HUES64 (cell line): ENCODE results near the gene COBL.
"Not testable (repeated sequence)": the region's sequence is repeated elsewhere in the genome, so short reads cannot be mapped to it uniquely, and the experiment has no call there.

Experiments used
- H3K27ac ChIP-seq: 2 replicates; pipeline ENCODE4 v1.7.0; 2013; ENCODE audit warnings: low read depth, low read length, inconsistent platforms
- H3K27me3 ChIP-seq: 2 replicates; pipeline ENCODE4 v1.6.1; 2013; ENCODE audit warnings: mild to moderate bottlenecking, low read length; ENCODE audit not compliant: insufficient read depth
- H3K36me3 ChIP-seq: 2 replicates; pipeline ENCODE4 v1.6.1; 2013; ENCODE audit warnings: mild to moderate bottlenecking, low read length; ENCODE audit not compliant: insufficient read depth
- H3K4me1 ChIP-seq: 2 replicates; pipeline ENCODE4 v1.6.1; 2013; ENCODE audit warnings: mild to moderate bottlenecking, low read length, moderate library complexity; ENCODE audit not compliant: insufficient read depth
- H3K4me3 ChIP-seq: 2 replicates; pipeline ENCODE4 v1.5.1; 2013; ENCODE audit warnings: mild to moderate bottlenecking, low read length, moderate library complexity
- H3K9ac ChIP-seq: 2 replicates; pipeline ENCODE4 v1.6.1; 2013; ENCODE audit warnings: mild to moderate bottlenecking, low read depth, low read length
- H3K9me3 ChIP-seq: 2 replicates; pipeline ENCODE4 v1.6.1; 2013; ENCODE audit warnings: low read depth, low read length; ENCODE audit not compliant: insufficient read depth
- WGBS: fragments of 150-250, 120-280 bp; methylation state at CpG from one replicate; pipeline ENCODE4 v1.1.7; 2013; ENCODE audit warnings: missing lambda C conversion rate; 5-methylcytosine and 5-hydroxymethylcytosine counted together

The COBL gene

DNA sequence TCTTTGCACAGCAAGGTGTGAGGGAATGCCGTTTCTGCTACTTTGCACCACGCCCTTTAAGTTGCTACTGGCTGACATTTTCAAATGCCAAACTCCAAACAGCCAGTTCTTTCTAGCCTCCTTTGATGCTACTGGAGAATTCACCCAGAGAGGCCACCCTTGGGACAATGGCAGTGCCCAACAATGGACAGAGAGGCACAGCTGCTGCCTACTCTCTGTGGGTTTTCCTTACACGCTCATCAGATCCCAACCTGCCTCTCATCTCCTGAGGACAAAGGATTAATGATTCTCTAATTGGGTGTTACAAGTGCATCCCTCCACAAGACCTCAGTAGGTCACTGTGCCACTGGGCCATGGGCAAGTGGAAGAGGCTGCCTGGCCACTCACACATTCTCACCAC, 105.8 kb downstream of the COBL start:
- Histone ChIP-seq H3K4me3 (no peak overlapping the region), H3K9me3 (peaks cover 7% of the 10 kb centered on the region; the same call in 1 of the 2 replicates), H3K27ac (no peak overlapping the region), H3K27me3 (no peaks in the 10 kb centered on the region), H3K36me3 (no peaks in the 10 kb centered on the region), H3K9ac (no peak overlapping the region), H3K4me1 (peaks cover 10% of the 10 kb centered on the region; the same call in 1 of the 2 replicates)
- WGBS, result 93% methylated on average over 3 of the region's 3 CpGs

DNA sequence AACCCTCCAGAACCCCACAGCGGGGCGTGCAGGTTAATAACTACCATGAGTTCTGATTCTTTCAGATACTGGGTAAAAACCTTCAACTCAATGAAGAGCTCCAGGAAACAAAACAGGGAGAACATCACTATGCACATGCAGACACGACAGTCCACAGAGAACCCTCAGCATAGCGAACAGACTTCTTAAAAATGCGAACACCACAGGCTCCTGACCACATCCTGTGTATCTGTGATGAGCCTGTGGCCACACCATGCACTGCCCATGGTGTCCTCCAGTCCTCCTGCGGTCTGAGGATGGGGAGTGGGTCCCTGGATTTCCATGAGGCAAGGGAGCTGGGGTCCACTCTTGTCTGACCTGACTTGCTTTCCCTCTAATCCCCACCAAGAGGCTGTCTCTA, 107.2 kb downstream of the COBL start:
- 93% methylated on average over 6 of the region's 6 CpGs for WGBS
- no peak overlapping the region for H3K4me3 ChIP-seq
- peaks cover 13% of the 10 kb centered on the region; the same call in 1 of the 2 replicates for H3K9me3 ChIP-seq
- no peaks in the 10 kb centered on the region for H3K27me3 ChIP-seq
- H3K4me1 ChIP-seq, result peaks cover 10% of the 10 kb centered on the region; the same call in 1 of the 2 replicates
- no peaks in the 10 kb centered on the region for H3K36me3 ChIP-seq
- no peak overlapping the region for H3K9ac ChIP-seq
- no peak overlapping the region for H3K27ac ChIP-seq

DNA sequence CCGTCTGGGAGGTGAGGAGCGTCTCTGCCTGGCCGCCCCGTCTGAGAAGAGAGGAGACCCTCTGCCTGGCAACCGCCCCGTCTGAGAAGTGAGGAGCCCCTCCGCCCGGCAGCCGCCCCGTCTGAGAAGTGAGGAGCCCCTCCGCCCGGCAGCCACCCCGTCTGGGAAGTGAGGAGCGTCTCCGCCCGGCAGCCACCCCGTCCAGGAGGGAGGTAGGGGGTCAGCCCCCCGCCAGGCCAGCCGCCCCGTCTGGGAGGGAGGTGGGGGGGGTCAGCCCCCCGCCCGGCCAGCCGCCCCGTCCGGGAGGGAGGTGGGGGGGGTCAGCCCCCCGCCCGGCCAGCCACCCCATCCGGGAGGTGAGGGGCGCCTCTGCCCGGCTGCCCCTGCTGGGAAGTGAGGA, 108.5 kb downstream of the COBL start:
- not testable (repeated sequence) for H3K36me3 ChIP-seq, H3K4me1 ChIP-seq, H3K9ac ChIP-seq, H3K4me3 ChIP-seq, H3K27me3 ChIP-seq, H3K27ac ChIP-seq
- peaks cover 16% of the 10 kb centered on the region; the same call in 1 of the 2 replicates for H3K9me3 ChIP-seq
- 97% methylated on average over 22 of the region's 30 CpGs for WGBS

DNA sequence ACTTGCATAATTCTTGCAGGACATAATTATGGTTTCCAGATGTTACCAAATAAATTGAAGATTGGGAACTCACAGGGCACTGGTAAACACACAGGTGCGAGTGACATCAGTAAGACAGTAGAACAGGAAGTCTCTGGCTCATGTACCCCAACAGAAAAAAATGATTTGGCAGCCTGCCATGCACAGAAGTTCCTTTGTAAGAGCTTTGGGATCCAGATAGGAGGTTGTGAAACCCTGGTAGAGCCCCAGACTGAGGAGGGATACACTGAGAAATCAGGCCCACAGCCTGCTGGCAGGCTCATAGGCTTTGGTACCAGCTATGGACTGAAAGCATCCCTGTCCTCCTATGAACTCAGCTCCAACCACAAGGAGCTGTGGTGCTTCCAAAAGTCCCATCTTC, 118.0 kb downstream of the COBL start:
- Histone ChIP-seq H3K27ac (no peak overlapping the region), H3K4me3 (no peak overlapping the region), H3K9me3 (peaks cover 3% of the 10 kb centered on the region; the same call in 1 of the 2 replicates), H3K27me3 (no peaks in the 10 kb centered on the region), H3K4me1 (no peaks in the 10 kb centered on the region), H3K36me3 (no peaks in the 10 kb centered on the region), H3K9ac (no peak overlapping the region)
- WGBS, result 92% methylated on average over 1 of the region's 1 CpG

DNA sequence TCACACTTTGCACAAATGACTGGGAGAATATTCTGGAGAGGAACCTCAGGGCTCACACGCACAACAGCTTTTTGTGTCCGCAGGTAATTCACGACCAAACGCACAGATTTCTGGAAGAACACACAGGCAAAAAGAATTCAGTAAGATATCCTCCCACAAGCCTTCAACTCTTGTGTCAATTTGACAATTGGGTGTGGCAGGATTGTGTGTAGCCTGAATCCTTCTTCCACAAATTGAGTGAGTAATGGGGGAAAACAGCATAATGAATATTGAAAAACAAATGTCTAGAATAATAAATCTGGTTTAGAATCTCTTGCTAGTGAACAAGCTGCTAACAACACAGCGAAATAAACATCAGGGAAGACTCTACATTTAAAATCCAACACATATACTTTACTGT, 125.6 kb downstream of the COBL start:
- Histone ChIP-seq H3K4me3 (no peak overlapping the region), H3K9me3 (no peaks in the 10 kb centered on the region), H3K27ac (no peak overlapping the region), H3K4me1 (no peaks in the 10 kb centered on the region), H3K36me3 (peaks cover 21% of the 10 kb centered on the region; the same call in 1 of the 2 replicates), H3K27me3 (no peaks in the 10 kb centered on the region), H3K9ac (no peak overlapping the region)
- 95% methylated on average over 5 of the region's 5 CpGs for WGBS

DNA sequence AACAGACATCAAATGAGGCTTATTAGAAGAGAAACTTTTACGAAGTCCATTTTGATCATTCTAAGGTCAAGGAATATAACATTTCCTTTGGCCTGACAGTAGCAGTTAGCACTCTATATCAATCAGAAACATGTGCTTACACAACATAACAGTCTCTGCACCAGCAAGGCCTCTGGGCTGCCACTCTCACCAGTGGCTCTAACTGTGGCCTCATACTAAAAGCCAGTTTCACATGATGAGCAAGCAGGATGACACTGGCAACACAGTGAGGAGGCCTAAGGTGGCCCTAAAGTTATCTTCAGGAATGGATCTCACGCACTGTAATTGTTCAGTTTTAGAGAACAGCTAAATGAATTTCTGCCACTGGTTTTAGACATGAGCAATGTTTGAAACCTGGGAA, 126.8 kb downstream of the COBL start:
- Histone ChIP-seq H3K4me3 (no peak overlapping the region), H3K9me3 (no peaks in the 10 kb centered on the region), H3K36me3 (peaks cover 21% of the 10 kb centered on the region; the same call in 1 of the 2 replicates), H3K4me1 (no peaks in the 10 kb centered on the region), H3K27ac (no peak overlapping the region), H3K9ac (no peak overlapping the region), H3K27me3 (no peaks in the 10 kb centered on the region)
- WGBS, result 96% methylated on average over 2 of the region's 2 CpGs

DNA sequence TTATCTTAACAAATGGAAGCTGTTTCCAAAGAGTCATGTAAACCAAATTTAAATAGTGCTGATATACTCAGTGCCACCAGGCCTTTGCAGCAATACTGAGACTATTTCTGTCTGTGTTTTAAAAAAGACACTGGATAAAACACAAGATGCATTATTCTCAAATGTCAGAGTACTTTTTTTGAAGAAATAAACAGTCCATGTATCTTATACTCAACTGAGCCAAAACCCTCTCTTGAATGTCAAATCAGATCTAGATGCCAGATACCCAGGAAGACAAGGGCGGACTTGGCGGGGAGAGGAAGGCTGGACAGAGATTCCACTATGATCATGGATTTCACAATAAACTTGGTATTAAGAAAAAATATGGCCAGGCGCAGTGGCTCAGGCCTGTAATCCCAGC, 127.6 kb downstream of the COBL start:
- H3K9ac ChIP-seq, result no peak overlapping the region
- no peaks in the 10 kb centered on the region for H3K9me3 ChIP-seq
- H3K36me3 ChIP-seq, result peaks cover 22% of the 10 kb centered on the region; the same call in 1 of the 2 replicates
- no peak overlapping the region for H3K27ac ChIP-seq
- no peaks in the 10 kb centered on the region for H3K4me1 ChIP-seq
- no peaks in the 10 kb centered on the region for H3K27me3 ChIP-seq
- H3K4me3 ChIP-seq, result no peak overlapping the region
- WGBS, result 98% methylated on average over 3 of the region's 3 CpGs

DNA sequence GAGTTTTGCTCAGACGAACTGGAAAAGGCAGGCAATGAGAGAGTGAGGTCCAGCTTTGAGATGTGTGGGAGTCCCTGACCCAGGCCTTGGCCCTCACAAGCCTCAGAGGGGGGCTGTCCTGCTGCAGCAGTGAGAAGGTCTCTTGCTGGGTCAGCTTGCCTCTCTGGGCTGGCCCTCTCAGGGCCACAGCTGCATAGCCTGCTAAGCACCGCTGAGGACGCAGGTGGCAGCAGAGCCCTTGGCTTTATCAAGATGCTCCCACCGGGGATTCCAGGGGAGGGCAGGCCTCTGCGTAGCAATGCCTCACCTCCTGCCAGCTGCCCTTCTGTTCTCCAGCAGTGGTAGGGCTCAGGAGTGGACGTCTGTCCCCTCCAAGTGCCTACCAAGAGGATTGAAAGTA, 128.7 kb downstream of the COBL start:
- Histone ChIP-seq H3K4me1 (no peaks in the 10 kb centered on the region), H3K9me3 (no peaks in the 10 kb centered on the region), H3K27me3 (no peaks in the 10 kb centered on the region), H3K9ac (no peak overlapping the region), H3K36me3 (peaks cover 30% of the 10 kb centered on the region; the same call in 1 of the 2 replicates), H3K27ac (no peak overlapping the region), H3K4me3 (no peak overlapping the region)
- WGBS, result 29% methylated on average over 6 of the region's 6 CpGs

DNA sequence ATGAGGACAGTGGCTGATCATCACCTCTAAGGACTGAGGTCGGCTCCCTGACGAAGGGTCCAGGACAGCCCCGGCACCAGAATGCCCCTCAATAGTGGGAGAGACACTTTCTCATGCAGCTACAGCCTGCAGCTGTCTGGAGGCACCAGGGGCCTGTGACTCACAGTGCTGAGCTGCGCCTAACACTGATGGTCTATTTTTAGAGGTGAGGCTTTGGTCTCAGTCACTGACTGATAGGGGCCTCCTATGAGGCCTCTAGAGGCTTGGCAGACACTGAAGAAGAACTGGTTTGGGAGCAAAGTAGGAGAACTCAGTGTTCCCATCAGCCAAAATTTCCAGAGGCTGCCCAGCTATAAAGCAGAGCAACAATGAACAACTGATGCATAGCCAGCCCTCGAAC, 130.1 kb downstream of the COBL start:
- 93% methylated on average over 5 of the region's 5 CpGs for WGBS
- Histone ChIP-seq H3K27me3 (no peaks in the 10 kb centered on the region), H3K27ac (no peak overlapping the region), H3K9me3 (no peaks in the 10 kb centered on the region), H3K9ac (no peak overlapping the region), H3K4me3 (no peak overlapping the region), H3K4me1 (no peaks in the 10 kb centered on the region), H3K36me3 (peaks cover 28% of the 10 kb centered on the region; the same call in 1 of the 2 replicates)

DNA sequence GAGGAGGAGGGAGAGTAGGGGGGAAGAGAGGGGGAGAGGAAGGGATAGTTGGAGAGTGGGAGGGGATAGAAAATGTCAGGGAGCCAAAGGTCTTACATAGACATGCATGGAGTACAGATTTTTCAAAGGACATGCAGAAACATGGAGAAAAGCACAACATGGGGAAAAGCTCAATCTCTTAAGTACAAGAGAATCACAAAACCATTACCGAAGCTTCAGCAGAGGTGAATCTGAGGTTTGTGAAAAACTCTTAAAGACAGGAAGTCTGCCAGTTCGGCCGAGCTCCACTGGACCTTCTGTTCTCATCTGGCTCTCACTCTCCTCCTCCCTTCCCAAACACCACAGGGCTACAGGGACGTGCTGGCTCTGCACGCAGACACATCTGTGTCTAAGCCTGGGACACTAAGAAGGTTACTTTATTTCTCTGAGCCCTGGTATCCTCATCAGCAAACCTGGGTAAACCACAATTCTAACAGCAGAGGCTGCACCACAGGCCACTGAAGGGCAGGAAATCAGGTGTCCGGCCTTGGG, 133.9 kb downstream of the COBL start:
- no peak overlapping the region for H3K9ac ChIP-seq
- no peak overlapping the region for H3K4me3 ChIP-seq
- 92% methylated on average over 6 of the region's 6 CpGs for WGBS
- peaks cover 11% of the 10 kb centered on the region; the same call in 1 of the 2 replicates for H3K36me3 ChIP-seq
- no peaks in the 10 kb centered on the region for H3K27me3 ChIP-seq
- no peak overlapping the region for H3K27ac ChIP-seq
- H3K9me3 ChIP-seq, result no peaks in the 10 kb centered on the region
- H3K4me1 ChIP-seq, result no peaks in the 10 kb centered on the region

DNA sequence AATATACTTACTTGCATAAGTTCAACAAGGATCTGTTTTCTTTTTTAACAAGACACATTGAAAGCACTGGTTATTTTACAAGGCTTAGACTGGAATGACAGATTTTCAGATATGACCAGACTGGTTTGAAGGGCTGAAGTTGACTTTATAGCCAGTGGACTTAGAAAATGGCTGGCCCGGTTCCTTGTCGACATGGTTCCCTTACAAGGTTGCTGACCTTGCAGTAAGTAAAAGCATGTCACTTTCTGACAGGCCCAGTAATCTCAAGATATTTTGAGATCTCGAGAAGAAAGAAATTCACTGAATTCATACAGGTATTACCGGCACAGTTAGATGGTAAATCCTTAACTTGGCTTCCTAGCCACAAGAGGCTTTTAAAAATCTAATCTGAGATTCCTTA, 136.5 kb downstream of the COBL start:
- H3K9ac ChIP-seq, result no peak overlapping the region
- no peaks in the 10 kb centered on the region for H3K27me3 ChIP-seq
- no peak overlapping the region for H3K27ac ChIP-seq
- WGBS, result 94% methylated on average over 4 of the region's 4 CpGs
- H3K4me3 ChIP-seq, result no peak overlapping the region
- peaks cover 21% of the 10 kb centered on the region for H3K4me1 ChIP-seq
- no peaks in the 10 kb centered on the region for H3K9me3 ChIP-seq
- peaks cover 9% of the 10 kb centered on the region; the same call in 1 of the 2 replicates for H3K36me3 ChIP-seq

DNA sequence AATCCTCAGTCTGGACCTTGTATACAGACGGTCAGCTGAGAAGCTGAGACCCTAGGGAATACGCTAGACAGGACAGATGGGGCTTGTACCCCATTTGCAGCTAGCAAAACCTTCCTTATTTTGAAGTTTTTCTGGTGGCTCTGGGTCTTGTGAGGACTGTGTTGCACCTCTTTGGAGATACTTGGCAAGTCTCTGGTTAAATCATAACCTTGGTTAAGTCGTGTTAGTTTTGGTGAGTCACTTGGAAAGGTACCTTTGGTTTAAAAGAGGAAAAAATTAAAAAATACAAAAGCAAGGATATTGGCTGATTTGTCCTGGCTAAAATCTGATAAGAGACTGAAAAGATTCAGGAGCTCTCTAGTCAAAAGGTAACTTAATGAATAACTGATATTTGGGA, 140.6 kb downstream of the COBL start:
- peak overlapping the region; percentile 90 for H3K27ac ChIP-seq
- H3K36me3 ChIP-seq, result no peaks in the 10 kb centered on the region
- 22% methylated on average over 3 of the region's 3 CpGs for WGBS
- peaks cover 31% of the 10 kb centered on the region for H3K4me1 ChIP-seq
- no peaks in the 10 kb centered on the region for H3K9me3 ChIP-seq
- no peaks in the 10 kb centered on the region for H3K27me3 ChIP-seq
- peak overlapping the region; percentile 35; the same call in 1 of the 2 replicates for H3K9ac ChIP-seq
- H3K4me3 ChIP-seq, result peak overlapping the region; percentile 5; the same call in 1 of the 2 replicates
